NCI-H1092 (cell line): ENCODE data around the gene ZFP3.
"Not testable (repeated sequence)": the region's sequence is repeated elsewhere in the genome, so short reads cannot be mapped to it uniquely, and the experiment has no call there.

Experiments
- DNase-seq: peaks from one replicate; lab custom pipeline; 2025; lab: John Stamatoyannopoulos, UW

The ZFP3 gene

DNA sequence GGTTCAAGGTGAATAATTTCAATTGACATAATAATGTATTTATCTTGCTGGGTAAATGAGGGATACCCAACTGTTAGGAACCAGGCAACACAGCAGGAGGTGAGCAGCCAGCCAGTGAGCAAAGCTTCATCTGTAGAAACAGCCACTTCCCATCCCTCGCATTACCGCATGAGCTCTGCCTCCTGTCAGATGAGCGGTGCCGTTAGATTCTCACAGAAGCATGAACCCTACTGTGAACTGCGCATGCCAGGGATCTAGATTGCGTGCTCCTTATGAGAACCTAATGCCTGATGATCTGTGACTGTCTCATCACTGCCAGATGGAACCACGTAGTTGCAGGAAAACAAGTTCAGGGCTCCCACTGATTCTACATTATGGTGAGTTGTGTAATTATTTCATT lies 46.6 kb downstream of the ZFP3 start:
- DNase-seq, result not testable (repeated sequence)

DNA sequence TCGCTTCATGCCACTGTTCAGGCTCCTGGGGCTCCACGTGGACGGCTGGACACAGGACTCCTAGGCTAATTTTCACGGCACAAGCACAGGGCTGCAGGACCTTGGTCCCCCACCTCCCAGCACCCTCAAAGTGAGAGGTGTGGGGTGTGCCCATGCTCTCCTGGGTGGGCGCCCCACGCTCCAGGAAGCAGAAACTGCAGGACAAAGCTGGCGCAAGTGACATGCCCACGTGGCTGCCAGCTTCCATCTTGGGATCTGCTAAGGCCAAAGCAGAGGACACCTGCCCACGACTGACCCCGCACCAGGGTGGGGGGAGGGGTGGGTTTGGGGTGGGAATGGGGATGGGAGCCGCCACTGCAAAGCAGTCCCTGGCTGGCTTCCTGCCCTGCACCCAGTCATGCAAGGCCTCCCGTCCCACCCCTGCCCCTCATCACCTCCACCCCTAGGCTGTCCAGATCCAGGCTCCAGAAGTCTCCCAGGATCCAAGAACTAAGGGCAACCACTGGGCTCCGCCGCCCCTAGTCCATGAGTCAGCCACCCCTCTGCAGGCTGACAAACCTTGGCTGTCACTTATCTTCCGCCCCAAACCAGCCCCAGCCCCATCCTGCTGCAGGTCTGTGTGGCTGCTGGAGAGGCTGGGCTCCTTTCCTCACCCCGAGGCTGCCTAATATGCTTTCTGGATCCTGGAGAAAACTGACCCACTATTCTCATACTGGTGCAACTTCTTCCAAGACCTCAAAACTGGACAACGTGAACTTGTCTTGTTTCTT lies 48.6 kb downstream of the ZFP3 start:
- no peak for DNase-seq

DNA sequence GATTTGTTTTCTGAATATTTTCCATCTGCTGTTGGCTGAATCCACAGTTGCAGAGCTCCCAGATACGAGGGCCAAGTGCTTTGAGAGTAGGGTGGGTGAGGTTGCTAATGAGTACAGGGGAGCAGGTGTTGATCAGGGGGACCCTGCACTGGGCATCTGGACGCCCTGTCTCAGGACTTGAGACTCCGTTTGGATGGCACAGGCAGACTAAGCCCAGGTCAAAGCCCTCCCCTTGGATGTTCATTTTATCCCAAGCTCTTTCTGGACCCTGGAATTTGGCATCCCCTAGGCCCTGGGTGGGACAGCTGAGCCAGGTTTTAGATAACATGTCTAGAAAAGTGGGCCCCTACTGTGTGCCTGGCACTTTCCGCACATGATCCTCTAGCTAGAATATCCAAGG lies 49.6 kb downstream of the ZFP3 start:
- no peak for DNase-seq

DNA sequence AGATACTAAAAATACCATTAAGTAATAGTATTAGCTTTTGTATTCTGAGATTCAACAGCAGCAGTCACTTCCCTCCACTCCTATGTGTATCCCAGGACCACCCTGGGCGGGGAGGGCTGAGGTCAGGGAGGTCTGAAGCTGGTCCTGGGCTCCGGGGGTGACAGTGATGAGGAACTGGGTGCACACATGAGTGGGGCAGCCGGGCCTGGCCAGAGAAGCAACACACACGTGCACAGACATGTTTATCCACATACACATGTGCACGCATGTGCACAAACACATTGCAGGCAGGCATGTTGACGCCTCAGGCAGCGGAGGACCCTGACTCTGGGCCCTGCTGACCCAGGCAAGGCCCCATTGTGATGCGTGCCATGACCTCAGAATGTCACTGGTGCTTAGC lies 50.1 kb downstream of the ZFP3 start:
- DNase-seq, result not testable (repeated sequence)

DNA sequence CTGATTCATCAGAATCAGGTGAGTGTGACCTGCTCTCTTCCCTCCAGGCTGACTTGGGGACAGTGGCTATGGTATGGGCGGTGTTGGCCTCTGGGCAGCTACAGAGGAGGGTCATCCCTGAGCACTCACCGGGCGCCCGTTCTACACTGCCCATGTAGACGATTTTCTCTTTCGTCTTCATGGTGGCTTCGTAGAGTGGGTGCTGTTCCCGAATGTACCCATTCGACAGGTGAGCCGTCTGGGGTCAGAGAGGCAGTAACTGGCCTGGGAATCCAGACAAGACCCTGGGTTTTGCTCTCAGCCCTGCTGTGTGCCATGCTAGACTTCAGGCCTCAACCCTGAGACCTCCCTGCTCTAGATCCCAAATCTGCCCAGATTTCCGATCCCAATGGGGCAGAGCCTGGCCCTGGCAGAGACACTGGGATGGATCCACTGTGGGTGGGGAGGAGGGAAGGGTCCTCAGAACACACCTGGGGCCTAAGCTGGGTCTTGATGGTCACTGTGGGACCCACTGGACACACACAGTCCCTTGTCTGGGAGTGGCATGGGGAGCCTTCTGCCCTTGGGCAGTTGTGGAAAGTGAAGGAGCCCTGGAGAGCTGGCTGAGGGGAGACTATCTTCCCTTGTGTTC lies 50.8 kb downstream of the ZFP3 start:
- no peak for DNase-seq

DNA sequence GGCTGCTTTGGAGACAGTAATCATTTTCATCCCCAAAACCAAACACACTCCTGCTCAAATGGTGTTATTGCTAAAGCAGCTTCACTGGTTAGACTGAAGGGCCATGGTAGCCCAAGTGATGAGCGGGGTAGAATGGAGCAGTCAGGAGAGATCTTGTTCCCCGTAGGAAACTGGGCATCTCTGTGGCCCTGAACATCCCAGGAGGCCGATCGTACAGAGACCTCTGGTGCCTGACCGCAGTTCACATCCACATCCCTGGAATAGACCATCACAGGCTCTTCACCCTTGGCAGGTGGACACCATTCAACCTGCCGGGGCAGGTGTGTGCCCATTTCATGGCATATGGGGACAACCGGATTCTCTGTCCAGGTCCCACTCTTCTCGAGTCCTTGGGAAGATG lies 51.5 kb downstream of the ZFP3 start:
- not testable (repeated sequence) for DNase-seq

DNA sequence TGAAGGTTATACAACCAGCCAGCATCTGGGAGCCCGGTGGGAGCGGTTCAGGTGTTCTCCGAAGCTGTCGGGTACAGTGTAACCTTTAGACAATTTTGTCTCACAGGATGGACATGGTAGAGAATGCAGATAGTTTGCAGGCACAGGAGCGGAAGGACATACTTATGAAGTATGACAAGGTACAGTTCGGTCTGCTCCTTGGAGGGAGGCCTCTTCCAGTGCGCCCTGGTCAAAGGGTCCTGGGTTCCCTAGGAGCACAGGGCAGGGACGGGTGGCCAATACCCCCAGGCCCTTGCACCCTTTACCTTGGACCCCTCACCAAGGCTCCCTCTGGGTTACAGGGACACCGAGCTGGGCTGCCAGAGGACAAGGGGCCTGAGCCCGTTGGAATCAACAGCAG lies 52.0 kb downstream of the ZFP3 start:
- DNase-seq, result not testable (repeated sequence)

DNA sequence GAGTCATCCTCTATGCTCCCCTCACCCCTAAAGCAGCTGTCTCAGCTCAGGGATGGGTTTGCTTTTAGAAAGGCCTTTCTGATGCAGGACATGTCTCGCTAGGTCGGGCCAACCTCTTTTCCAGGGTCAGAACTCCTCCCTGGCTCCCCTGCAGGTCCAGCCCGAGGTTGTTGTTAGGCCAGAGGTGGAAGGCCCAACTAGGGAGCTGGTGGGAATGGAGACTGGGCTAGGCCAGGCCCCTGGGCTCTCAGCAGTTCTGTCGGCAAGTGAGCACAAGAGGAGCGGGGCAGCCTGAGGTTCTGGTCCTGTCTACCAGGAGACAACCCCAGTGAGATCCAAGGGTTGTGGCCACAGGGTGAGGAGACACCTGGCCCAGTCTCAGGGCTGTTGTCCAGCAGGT lies 52.4 kb downstream of the ZFP3 start:
- not testable (repeated sequence) for DNase-seq

DNA sequence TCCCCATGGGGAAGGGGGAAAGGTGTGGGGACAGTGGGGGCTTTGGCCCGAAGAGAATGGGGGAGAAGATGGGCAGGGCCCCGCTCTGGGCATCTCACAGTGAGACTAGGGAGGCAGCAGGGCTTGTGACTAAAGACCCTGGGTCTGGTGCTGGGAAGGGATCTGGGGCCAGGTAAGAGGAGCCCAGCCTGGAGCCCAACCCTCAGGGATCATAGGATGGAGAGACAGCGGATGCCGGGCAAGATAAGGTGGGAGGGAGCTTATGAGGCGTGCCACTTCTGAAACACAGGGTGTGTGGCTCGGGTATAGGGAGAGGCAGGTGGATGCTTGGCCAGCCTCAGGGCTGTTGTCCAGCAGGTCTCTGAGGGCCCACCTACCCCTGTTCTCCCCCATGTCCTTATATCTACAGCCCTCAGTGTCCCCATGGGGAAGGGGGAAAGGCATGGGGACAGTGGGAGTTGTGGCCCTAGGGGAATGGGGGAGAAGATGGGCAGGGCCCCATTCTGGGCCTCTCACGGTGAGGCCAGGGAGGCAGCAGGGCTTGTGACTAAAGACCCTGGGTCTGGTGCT lies 53.0 kb downstream of the ZFP3 start:
- DNase-seq, result no peak

DNA sequence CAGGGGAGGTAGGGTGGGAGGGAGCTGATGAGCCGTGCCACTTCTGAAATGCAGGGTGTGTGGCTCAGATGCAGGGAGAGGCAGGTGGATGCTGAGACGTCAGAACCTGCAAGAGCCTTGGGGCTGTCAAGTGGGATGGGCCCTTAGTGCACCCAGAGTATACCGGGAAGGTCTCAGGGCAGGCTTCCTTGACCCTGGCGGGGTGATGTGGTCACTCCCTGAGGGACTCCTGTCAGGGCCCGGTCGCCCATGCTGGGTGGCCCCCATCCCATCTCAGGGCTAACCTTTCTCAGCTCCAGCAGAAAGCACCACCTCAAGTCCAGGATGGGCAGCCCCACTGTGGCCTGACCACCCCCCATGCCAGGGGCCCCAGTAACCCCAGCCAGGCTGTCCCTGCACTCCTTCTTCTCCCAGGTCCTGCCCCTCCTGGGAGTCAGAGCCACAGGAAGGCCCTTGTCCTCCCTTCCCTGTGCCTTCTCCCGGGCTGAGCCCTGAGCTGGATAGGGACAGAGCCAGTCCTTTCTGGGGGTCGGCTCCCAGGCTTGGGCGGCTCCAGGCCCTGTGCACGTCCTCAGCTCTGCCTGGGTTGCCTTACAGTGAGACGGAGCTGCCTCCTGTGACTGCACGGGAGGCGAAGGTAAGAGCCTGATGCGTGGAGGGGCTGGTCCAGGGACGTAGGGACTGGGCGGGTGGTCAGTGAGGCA lies 53.7 kb downstream of the ZFP3 start:
- not testable (repeated sequence) for DNase-seq

DNA sequence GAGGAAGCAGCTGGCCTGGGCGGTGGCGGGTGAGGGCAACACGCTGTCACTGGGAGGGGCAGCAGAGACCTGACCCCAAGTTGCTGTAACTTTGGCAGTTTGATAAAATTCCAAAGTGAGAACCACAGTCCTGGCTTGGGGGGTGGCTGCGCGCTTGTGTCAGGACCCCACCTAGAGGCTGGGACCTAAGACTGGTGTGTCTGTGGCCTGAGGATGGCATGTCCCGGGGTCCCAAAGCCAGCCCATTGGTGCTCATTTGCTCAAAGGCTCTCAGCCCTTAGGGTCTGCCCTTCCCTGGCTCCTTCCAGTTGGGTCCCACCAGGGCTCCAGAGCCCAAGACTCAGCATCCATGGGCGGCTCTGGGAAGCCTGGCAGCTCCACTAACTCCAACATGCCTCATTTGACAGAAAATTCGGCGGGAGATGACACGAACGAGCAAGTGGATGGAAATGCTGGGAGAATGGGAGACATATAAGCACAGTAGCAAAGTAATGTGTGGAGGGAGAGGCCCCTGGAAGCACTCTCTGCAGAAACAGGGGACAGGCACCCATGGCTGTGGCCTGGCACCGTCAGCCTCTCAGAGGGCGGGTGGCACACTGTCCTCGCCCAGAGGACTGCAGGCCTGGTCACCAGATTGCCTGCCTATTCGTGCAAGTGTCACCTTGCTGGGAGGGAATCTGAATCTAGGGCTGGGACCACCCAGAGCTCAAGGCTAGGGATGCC lies 54.4 kb downstream of the ZFP3 start:
- not testable (repeated sequence) for DNase-seq

DNA sequence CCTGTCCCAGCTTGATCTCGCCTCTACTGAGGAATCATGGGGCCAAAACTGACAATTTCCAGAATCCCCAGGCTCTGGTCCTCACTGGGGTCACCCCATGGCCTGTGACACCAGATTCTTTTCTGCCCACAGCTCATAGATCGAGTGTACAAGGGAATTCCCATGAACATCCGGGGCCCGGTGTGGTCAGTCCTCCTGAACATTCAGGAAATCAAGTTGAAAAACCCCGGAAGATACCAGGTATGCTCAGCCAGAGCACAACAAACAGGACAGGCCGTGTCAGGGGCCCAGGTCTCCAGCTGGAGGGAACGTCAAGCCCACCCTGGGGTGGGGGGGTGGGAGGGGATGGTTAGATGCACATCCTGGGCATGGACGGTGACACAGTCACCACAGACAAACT lies 55.0 kb downstream of the ZFP3 start:
- no peak for DNase-seq

DNA sequence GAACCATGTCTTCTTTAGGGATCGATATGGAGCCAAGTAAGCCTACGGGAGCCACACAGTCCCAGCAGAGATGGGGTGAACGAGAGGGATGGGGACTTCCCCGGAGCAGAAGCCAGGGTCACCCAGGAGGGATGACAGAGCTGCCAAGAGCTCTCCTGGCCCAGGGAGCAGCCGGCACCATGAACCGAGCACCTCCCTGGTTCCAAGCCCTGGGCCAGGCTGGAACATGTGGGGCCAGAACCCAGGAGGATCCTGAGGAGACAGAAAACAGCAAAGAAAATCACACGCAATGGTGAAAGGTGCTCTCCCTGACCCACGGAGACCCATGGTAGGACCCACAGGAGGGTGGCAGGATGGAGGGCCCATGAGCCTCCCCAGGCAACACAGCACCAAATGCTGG lies 55.7 kb downstream of the ZFP3 start:
- not testable (repeated sequence) for DNase-seq

DNA sequence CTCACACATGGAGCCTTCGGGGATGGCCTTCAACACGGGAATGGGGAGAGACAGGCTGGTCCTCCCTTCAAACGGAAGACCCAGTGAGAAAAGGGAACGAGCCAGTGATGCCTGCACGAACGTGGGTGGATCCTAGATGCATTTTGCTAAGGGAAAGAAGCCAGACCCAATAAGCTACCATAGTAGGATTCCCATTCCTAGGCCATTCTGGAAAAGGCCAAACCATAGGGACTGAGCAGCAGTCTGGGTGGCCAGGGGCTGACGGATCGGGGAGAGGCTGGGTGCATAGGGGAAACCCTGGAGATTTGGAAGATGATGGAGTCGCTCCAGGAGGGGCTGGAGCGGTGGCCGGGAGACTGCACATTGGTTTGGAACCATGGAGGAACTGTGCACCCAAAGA lies 56.3 kb downstream of the ZFP3 start:
- not testable (repeated sequence) for DNase-seq

DNA sequence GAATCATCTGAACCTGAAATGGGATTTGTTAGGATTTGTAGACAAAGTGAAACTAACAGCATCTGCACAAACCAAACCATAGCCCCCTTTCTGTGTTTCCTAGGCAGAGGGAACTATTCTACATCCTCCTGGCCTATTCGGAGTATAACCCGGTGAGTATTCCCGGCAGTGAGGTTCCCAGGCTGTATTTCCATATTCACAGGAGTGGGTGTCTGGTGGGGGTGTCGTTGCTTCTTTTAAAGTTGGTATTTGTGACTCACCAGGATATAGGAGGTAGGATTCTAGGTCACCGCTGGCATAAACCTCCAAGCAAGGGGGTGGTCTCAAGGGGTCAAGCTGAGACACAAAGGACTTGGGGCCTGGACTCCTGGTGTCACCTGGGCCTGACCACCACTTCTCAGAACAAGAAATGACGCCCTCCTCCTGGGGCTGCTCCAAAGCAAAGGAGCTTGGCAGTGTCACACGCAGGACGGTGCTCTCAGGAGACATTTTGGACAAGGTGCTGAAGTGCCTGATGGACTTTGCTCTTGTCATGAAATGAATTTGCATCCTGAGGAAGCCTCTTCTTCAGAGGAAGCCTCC lies 57.0 kb downstream of the ZFP3 start:
- DNase-seq, result not testable (repeated sequence)

DNA sequence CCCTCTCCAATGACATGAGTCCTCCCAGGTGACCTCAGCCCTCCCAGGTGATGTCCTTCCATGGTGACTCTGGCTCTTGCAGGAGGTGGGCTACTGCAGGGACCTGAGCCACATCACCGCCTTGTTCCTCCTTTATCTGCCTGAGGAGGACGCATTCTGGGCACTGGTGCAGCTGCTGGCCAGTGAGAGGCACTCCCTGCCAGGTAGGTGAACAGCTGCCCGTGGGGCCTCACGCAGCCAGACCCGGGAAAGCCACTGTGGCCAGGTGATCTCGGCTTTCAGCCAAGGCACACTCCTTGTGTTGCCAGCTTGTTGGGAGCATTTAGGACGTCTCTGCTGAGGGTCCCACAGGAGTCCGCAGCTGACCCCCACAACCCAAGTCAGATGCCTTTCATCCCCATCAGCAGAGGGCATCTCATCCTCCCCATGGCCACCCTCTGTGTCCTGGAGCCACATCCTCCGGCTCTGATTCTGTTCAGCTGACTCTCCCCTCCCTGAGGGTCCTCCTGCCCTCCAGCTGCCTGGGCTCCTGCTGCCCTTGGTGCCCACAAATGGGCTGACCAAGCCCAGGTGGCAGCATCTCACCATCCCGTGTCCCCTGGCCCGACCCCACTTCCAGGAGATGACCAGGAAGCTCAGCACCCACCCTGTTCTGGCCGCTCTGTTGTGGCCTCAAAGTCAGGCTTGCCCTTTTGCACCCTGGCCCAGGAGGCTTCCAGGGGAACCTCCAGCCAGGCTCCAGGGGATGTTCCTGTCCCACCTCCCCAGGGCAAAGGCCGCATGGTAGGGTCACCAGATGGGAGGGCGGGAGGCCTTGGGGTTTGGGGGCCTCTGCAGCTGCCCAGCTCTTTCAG lies 57.7 kb downstream of the ZFP3 start:
- DNase-seq, result no peak

DNA sequence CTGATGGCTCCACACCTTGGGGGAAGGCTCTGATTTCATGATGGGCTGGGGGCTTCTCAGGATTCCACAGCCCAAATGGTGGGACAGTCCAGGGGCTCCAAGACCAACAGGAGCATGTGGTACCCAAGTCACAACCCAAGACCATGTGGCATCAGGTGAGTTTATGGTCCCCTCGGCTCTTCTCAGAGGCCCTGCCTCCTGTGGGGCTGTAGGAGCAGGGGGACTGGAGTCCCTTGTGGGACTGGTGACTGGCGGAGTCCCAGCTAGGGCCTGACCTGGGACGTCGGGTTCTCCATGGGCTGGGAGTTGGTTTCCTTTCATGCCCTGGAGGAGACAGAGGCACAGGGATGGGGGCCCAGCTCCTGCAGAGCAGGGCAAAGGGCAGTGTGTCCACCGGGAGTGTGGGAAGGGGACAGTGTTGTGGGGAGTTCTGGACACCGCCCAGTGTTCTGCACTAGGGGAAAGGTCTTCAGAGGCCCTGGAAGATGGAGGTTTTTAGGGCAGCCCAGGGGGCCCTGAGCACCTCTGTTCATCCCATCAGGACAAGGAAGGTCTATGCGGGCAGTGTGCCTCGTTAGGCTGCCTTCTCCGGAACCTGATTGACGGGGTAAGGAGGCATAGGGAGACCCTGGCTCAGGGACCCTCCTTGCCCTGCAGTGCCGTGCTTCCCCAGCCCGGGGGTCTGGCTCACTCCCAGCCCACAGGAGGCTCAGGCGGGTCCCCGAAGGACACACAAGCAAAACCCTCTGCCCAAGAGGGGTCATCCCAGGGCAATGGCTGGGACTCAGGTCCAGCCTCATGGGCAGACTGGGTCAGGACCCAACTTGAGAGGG lies 58.5 kb downstream of the ZFP3 start:
- not testable (repeated sequence) for DNase-seq

DNA sequence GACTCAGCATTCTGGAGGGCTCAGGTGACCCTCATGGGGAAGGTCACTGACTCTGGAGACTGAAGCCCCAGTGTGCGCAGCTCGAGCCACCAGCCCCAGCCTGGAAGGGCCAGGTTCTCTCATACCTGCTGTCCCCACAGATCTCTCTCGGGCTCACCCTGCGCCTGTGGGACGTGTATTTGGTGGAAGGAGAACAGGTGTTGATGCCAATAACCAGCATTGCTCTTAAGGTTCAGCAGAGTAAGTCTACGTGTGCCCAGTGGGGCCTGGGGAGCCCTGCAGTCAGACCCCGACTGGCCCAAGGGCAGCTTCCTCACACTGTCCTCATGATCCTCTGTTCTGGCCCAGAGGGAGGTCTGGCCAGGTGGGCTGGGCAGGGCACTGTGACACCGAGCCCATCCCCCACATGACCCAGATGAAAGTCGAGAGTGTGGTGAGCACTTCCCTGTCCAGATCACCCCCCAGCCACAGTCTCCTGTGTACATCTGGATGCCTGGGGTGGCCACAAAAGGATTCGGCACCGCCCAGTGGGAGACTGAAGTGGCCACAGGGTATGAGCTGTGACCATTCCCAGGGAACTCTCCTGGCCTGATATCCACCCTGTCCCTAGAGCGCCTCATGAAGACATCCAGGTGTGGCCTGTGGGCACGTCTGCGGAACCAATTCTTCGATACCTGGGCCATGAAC lies 59.4 kb downstream of the ZFP3 start:
- not testable (repeated sequence) for DNase-seq

DNA sequence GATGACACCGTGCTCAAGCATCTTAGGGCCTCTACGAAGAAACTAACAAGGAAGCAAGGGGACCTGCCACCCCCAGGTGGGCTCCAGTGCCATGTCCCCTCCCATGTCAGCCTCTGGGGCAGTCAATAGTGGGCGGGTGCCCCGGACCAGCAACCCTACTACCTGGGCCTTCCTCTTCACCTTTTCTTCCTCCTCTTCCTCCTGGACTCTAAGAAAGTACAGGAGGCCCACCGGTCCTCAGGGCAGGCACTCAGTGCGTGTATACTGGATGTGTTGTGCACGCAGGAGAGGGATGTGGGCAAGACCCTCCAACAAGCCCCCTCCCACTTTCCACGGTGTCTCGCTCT lies 59.9 kb downstream of the ZFP3 start:
- DNase-seq, result not testable (repeated sequence)
